WERI-Rb-1 (cell line): ENCODE data around the gene BPI.
"Not testable (repeated sequence)": the region's sequence is repeated elsewhere in the genome, so short reads cannot be mapped to it uniquely, and the experiment has no call there.

Source experiments
- DNase-seq: peaks from one replicate; pipeline ENCODE4 v3.0.0-alpha.2; 2020
- H3K27ac ChIP-seq: fragments of 250-450 bp; sonication (Bioruptor Pico); 2 replicates; pipeline ENCODE4 v1.5.1; 2020; ENCODE audit warnings: mild to moderate bottlenecking, moderate library complexity
- H3K27me3 ChIP-seq: fragments of 250-450 bp; sonication (Bioruptor Pico); 2 replicates; pipeline ENCODE4 v1.5.1; 2021; ENCODE audit warnings: mild to moderate bottlenecking, low read depth, moderate library complexity; ENCODE audit not compliant: insufficient read depth, severe bottlenecking
- H3K36me3 ChIP-seq: fragments of 250-450 bp; sonication (Bioruptor Pico); 2 replicates; pipeline ENCODE4 v1.5.1; 2020; ENCODE audit warnings: mild to moderate bottlenecking, moderate library complexity
- H3K4me3 ChIP-seq: 2 replicates; pipeline ENCODE4 v1.5.1; 2011; ENCODE audit warnings: low read depth, mild to moderate bottlenecking, control low read depth, low read length
- H3K9me3 ChIP-seq: fragments of 250-450 bp; sonication (Bioruptor Pico); 2 replicates; pipeline ENCODE4 v1.5.1; 2021; ENCODE audit warnings: mild to moderate bottlenecking, moderate library complexity; ENCODE audit not compliant: severe bottlenecking
- CTCF ChIP-seq: IDR thresholded peaks from 2 replicates; pipeline ENCODE4 v1.5.1; 2011; ENCODE audit warnings: low read depth, mild to moderate bottlenecking, control low read depth, inconsistent platforms, low read length

BPI gene

GRCh38 chr20:38307371-38308046, 3.6 kb downstream of the BPI start:
- Histone ChIP-seq H3K9me3 (no peaks in the 10 kb centered on the region), H3K27ac (0 out of 2 replicates have a peak overlapping the region, but pooled peaks have one; percentile 38), H3K36me3 (no peaks in the 10 kb centered on the region), H3K27me3 (no peaks in the 10 kb centered on the region), H3K4me3 (no peak overlapping the region)
- TF ChIP-seq CTCF = peak; percentile 41
- DNase-seq = peak; percentile 57

DNA sequence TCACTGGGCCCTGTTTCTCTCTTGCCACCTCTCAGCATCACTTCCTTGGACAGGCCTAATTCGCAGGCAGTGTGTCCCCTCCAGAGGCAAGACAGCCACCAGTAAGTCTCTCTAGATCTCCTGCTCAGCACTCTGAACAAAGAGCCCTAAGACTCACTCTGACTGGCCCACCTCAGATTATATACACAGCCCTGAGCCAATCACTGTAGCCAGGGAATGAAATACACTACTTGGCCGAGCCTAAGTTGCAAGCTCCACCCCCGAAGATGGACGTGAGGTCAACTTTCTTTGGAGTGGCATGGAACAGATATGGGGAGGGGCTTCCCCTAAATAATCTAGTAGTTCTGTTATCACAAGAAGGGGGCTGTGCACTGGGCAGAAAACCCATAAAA, 4.1 kb downstream of the BPI start:
- Histone ChIP-seq H3K27ac (no peak overlapping the region), H3K27me3 (no peaks in the 10 kb centered on the region), H3K4me3 (no peak overlapping the region), H3K9me3 (no peaks in the 10 kb centered on the region), H3K36me3 (no peaks in the 10 kb centered on the region)
- no peak for DNase-seq
- TF ChIP-seq CTCF = no peak

- no peak overlapping the region for H3K4me3 ChIP-seq
- H3K9me3 ChIP-seq = no peaks in the 10 kb centered on the region
- no peaks in the 10 kb centered on the region for H3K27me3 ChIP-seq
- no peak for TF ChIP-seq CTCF
- H3K27ac ChIP-seq = no peak overlapping the region
- no peaks in the 10 kb centered on the region for H3K36me3 ChIP-seq
- DNase-seq = no peak
These were observed 4.5 kb downstream of the BPI start for GRCh38 chr20:38308447-38308846.

DNA sequence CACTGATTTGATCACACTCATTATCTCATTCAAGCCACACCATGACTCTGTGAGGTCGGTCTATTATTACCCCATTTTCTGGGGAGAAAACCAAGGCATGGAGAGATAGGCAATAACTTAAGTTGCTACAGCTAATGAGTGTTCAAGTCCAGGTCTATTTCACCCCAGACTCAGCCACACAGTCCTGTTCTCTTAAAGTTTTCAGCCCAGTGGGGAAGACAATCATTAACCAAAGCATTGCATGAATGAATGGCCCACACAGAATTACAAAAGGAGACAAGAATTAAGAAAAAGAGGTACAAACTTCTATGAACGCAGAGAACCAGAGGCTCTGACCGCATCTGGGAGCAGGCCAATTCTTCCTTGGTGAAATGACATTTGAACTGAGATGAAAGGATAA, 7.1 kb downstream of the BPI start:
- Histone ChIP-seq H3K9me3 (peaks cover 3% of the 10 kb centered on the region), H3K27me3 (no peaks in the 10 kb centered on the region), H3K36me3 (no peaks in the 10 kb centered on the region), H3K27ac (no peak overlapping the region), H3K4me3 (no peak overlapping the region)
- DNase-seq = no peak
- TF ChIP-seq CTCF = no peak

DNA sequence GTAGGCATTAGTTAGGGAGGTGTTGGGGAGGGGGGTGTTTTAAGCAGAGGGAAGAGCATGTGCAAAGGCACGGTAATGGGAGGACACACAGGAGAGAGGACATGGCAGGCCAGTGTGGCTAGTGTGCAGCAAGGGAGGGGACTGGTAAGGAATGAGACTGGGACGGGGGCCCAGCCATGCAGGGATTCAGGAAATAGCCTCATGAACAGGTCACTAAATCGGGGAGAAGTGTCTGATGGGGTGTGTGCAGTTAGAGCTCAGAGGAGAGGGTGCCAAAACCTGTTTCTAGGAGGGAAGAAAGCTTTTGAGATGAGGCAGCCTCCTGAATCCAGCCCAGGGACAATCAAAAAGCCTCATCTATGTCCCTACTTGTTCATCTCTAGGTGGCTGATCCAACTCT, 7.5 kb downstream of the BPI start:
- H3K27ac ChIP-seq = no peak overlapping the region
- TF ChIP-seq CTCF = no peak
- H3K4me3 ChIP-seq = no peak overlapping the region
- peaks cover 3% of the 10 kb centered on the region for H3K9me3 ChIP-seq
- no peak for DNase-seq
- H3K27me3 ChIP-seq = no peaks in the 10 kb centered on the region
- no peaks in the 10 kb centered on the region for H3K36me3 ChIP-seq

DNA sequence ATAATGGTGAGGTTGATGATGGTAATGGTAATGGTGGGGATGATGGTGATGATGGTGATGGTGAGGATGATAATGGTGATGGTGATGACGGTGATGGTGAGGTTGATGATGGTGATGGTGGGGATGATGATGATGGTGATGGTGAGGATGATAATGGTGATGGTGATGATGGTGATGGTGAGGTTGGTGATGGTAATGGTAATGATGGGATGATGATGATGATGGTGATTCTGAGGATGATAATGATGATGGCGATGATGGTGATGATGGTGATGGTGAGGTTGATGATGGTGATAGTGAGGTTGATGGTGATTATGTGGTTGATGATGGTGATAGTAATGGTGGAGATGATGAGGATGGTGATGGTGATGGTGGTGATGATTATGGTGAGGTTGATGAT, 9.7 kb downstream of the BPI start:
- no peak for DNase-seq
- Histone ChIP-seq H3K36me3 (no peaks in the 10 kb centered on the region), H3K9me3 (peaks cover 3% of the 10 kb centered on the region), H3K27ac (no peak overlapping the region), H3K4me3 (no peak overlapping the region), H3K27me3 (no peaks in the 10 kb centered on the region)
- TF ChIP-seq CTCF = no peak

GRCh38 chr20:38314350-38314749, 10.4 kb downstream of the BPI start:
- not testable (repeated sequence) for H3K36me3 ChIP-seq, DNase-seq, H3K4me3 ChIP-seq, H3K9me3 ChIP-seq, H3K27ac ChIP-seq, H3K27me3 ChIP-seq
